MG63 (cell line): ENCODE results near the gene RNF169. TPM values are rescaled to one million over a fixed set of nuclear protein-coding genes. Genes with fewer than 3 reads are reported as not detected.

Experiments used
- DNase-seq: peaks from one replicate; pipeline ENCODE4 v3.0.0-alpha.2; 2020
- H3K27me3 ChIP-seq: fragments of 250-450 bp; sonication (Bioruptor Pico); 2 replicates; pipeline ENCODE4 v1.5.1; 2020; ENCODE audit warnings: mild to moderate bottlenecking, moderate library complexity
- H3K36me3 ChIP-seq: fragments of 250-450 bp; sonication (Bioruptor Pico); 2 replicates; pipeline ENCODE4 v1.5.1; 2020; ENCODE audit warnings: mild to moderate bottlenecking, moderate library complexity
- H3K4me3 ChIP-seq: fragments of 250-450 bp; sonication (Bioruptor Pico); 2 replicates; pipeline ENCODE4 v1.5.1; 2020; ENCODE audit warnings: mild to moderate bottlenecking, moderate library complexity
- H3K9me3 ChIP-seq: fragments of 250-450 bp; sonication (Bioruptor Pico); 2 replicates; pipeline ENCODE4 v1.5.1; 2020; ENCODE audit warnings: mild to moderate bottlenecking, moderate library complexity
- total RNA-seq: library from RNA; depleted of rRNA; stranded (reverse); fragments of >200 nt; shearing (Covaris generic); gene quantifications from 2 replicates; pipeline ENCODE4 v1.2.3, GENCODE V29; 2014; ENCODE audit warnings: low replicate concordance; rRNA removed

The RNF169 gene
- total RNA-seq, 1 experiment from 2014 or later: 11.8 TPM

GRCh38 chr11:74866557-74866956, 117.9 kb downstream of the RNF169 start:
- Histone ChIP-seq H3K27me3 (no peaks in the 10 kb centered on the region), H3K36me3 (peaks cover 68% of the 10 kb centered on the region), H3K9me3 (peaks cover 51% of the 10 kb centered on the region), H3K4me3 (no peak overlapping the region)
- DNase-seq: no peak

GRCh38 chr11:74870485-74870884, 121.8 kb downstream of the RNF169 start:
- Histone ChIP-seq H3K4me3 (no peak overlapping the region), H3K9me3 (peaks cover 55% of the 10 kb centered on the region), H3K27me3 (no peaks in the 10 kb centered on the region), H3K36me3 (peaks cover 82% of the 10 kb centered on the region)
- DNase-seq: no peak

DNA sequence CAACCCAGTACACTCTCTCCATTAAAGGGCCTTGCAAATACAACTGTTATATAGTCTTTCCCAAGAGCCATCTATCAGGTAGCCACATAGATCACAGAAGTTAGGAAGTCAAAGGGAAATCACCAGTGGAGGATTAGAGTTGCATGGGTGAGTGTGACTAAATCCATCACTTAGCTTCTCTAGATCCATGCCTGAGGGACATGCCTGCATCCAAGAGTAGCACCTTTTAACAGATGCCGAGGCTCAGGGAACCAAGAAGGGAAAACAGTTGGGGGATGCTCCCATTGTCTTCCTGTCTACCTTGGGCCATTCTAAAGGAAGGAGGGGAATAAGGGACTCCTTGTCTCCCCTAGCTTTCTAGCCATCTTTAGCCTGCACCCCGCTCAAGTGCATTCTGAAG, 122.4 kb downstream of the RNF169 start:
- Histone ChIP-seq H3K36me3 (peaks cover 80% of the 10 kb centered on the region), H3K4me3 (no peak overlapping the region), H3K27me3 (no peaks in the 10 kb centered on the region), H3K9me3 (peaks cover 50% of the 10 kb centered on the region)
- no peak for DNase-seq

GRCh38 chr11:74877132-74877531, 128.5 kb downstream of the RNF169 start:
- Histone ChIP-seq H3K9me3 (peaks cover 6% of the 10 kb centered on the region), H3K4me3 (no peak overlapping the region), H3K36me3 (peaks cover 39% of the 10 kb centered on the region), H3K27me3 (no peaks in the 10 kb centered on the region)
- DNase-seq: no peak

Other genes with a start within 250 kb of the RNF169 start
- 22.9 and 39.2 TPM in 2 replicates for gene POLD3, start 156.3 kb upstream of the RNF169 start, total RNA-seq
- not detected in 2 replicates for gene CHRDL2, start 17.4 kb upstream of the RNF169 start, total RNA-seq
- 1.1 and 64.7 TPM in 2 replicates for gene XRRA1, start 200.2 kb downstream of the RNF169 start, total RNA-seq
- gene SPCS2, start 200.4 kb downstream of the RNF169 start, total RNA-seq: 15.6 and 17.1 TPM in 2 replicates
- gene NEU3, start 240.1 kb downstream of the RNF169 start, total RNA-seq: 4.9 and 10.9 TPM in 2 replicates